A673 (cell line): ENCODE measurements around the gene ABCB1.

Source experiments
- EZH2 ChIP-seq: fragments of 200-600 bp; sonication (generic); IDR thresholded peaks from 2 replicates; pipeline ENCODE4 v1.6.1; 2017; ENCODE audit warnings: borderline replicate concordance, low read depth, mild to moderate bottlenecking, mixed read lengths, antibody characterized with exemption, low read length; ENCODE audit not compliant: poor library complexity, severe bottlenecking
- TF ChIP-seq, protein P1 (sequence below): fragments of 300-800, 200-600 bp; sonication (generic); conservative IDR thresholded peaks from 2 replicates; pipeline ENCODE4 v1.5.1; 2017; ENCODE audit warnings: low read depth, mild to moderate bottlenecking, antibody characterized with exemption, low read length, moderate library complexity, mixed read lengths

DNA sequence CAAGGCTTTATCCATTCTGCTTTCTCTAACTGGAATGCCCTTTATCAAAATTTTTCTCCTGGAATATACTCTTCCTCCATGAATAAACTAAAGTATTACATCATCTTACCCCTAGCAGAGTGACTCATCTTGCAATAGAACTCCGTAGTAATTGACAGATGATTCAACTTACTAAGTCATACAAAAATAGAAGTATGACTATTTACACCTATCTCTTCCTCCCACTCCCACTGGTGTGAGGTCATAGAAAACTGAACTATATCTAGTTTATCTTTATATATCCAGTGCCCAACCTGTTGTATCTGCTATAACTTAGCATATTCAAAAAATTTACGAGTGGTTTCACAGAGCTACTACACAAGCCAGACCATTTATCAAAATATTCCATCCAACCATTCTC lies 26.1 kb downstream of the ABCB1 start:
- TF ChIP-seq, protein P1, sequence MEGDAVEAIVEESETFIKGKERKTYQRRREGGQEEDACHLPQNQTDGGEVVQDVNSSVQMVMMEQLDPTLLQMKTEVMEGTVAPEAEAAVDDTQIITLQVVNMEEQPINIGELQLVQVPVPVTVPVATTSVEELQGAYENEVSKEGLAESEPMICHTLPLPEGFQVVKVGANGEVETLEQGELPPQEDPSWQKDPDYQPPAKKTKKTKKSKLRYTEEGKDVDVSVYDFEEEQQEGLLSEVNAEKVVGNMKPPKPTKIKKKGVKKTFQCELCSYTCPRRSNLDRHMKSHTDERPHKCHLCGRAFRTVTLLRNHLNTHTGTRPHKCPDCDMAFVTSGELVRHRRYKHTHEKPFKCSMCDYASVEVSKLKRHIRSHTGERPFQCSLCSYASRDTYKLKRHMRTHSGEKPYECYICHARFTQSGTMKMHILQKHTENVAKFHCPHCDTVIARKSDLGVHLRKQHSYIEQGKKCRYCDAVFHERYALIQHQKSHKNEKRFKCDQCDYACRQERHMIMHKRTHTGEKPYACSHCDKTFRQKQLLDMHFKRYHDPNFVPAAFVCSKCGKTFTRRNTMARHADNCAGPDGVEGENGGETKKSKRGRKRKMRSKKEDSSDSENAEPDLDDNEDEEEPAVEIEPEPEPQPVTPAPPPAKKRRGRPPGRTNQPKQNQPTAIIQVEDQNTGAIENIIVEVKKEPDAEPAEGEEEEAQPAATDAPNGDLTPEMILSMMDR: no peak
- no peak for TF ChIP-seq EZH2
